NCI-H1092 (cell line): ENCODE results near the gene HS3ST5.
"Not testable (repeated sequence)": the region's sequence is repeated elsewhere in the genome, so short reads cannot be mapped to it uniquely, and the experiment has no call there.

ENCODE experiments used
- DNase-seq: peaks from one replicate; lab custom pipeline; 2025; lab: John Stamatoyannopoulos, UW

HS3ST5 gene

GRCh38 chr6:114334237-114334636 lies 8.6 kb downstream of the HS3ST5 start:
- DNase-seq = no peak

DNA sequence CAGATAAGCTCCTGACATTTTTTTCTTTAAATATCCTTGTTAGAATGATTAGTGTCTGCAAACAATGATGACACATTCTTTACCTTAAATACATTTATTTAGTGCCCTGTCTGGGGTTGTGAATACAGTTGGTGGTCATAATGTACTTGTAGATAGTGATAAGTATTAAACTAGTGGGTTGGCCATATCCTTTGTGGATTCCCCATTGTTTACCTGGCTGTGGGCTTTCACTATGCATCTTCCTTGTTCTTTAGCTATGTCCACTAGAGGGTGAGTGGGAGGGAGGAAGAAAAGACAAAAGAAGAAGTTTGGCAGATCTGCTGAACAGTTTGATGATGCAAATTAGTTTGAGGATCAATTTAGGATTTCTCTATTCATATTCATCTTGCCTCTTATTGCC lies 15.7 kb downstream of the HS3ST5 start:
- no peak for DNase-seq

- no peak for DNase-seq
Observed at GRCh38 chr6:114323784-114324183, 19.0 kb downstream of the HS3ST5 start.

GRCh38 chr6:114319749-114320148 lies 23.1 kb downstream of the HS3ST5 start:
- DNase-seq = no peak

- DNase-seq = no peak
Observed at GRCh38 chr6:114315831-114316595, 26.8 kb downstream of the HS3ST5 start.

DNA sequence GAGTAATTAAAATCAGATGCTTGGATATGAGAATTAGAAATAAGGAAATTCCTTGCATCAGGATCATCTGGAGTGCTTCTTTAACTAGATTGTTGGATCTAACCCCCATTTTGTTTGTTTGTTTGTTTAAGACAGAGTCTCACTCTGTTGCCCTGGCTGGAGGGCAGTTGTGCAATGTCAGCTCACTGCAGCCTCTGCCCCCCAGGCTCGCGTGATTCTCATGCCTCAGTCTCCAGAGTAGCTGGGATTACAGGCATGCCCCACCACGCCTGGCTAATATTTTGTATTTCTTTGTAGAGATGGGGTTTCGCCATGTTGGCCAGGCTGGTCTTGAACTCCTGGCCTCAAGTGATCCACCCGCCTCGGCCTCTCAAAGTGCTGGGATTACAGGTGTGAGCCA lies 29.0 kb downstream of the HS3ST5 start:
- DNase-seq = not testable (repeated sequence)

DNA sequence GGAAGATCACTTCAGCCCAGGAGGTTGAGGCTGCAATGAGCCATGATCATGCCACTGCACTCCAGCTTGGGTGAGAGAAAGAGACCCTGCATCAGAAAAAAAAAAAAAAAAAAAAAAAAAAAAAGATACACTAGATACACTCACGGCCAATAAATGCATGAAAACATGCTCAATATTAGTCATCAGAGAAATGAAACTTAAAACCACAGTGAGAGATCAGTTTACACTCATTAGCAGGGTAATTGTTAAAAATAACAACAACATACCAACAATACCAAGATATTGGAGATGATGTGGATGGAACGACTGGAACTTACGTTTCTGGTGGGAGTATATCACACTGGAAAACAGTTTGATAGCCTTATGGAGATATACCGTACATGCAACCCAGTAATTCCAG lies 29.9 kb downstream of the HS3ST5 start:
- DNase-seq = no peak

GRCh38 chr6:114310053-114310452 lies 32.8 kb downstream of the HS3ST5 start:
- no peak for DNase-seq

GRCh38 chr6:114304304-114304887 lies 38.4 kb downstream of the HS3ST5 start:
- no peak for DNase-seq

- DNase-seq = no peak
Observed at GRCh38 chr6:114301596-114302219, 41.1 kb downstream of the HS3ST5 start.

DNA sequence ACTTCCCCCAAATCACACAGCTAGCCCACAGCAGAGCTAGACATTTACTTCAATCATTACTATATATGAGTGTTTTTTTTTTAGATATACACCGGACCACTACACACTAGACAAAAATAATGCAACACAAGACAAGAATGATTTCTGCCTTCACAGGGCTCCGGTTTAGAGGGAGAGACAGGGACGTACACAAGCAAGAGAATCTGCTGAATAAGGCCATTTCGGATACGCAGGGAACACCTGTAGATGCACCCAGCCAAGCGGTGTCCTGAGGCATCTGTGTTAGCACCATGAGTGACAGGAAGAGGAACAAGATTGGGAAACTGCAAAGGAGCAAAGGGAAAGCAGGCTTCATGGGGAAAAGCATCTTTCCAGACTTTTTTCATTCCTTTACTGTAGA lies 45.7 kb downstream of the HS3ST5 start:
- no peak for DNase-seq

GRCh38 chr6:114292431-114292830 lies 50.4 kb downstream of the HS3ST5 start:
- no peak for DNase-seq

DNA sequence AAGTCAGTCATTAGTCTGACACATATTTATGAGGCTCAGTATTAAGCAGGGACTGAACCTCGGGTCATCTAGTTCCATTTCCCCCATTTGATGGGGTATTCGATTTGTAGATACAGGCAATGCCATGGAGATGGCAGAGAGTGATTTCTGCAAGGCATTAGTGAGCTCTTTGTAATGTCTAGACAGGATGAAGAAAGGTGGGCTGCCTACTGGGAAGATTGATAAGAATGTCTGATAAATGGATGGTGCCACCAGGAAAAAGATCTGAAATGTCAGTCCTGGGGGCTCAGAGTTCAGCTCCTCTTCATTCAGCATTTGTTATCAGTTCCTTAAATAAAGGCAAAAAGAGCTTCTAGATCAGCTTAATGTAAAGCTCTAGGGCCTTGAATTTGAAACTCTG lies 51.4 kb downstream of the HS3ST5 start:
- no peak for DNase-seq

DNA sequence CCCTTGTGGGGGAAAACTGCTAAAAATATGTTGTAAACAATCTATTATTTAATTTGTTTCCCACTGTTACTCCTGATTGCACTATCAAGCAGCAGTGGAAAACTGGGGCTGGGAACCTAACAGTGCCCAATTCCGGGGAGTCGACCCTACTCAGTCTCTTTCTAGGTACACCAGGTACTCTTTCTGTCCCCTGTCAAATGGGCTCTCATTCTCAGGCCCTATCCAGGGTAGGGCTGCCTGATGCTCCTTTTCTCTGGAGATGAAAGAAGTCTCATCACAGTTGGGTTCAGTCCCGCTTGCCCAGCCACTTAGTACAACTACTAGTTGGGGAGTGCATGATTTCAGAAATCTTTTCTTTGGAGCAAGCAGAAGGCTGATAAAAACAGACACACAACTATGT lies 52.0 kb downstream of the HS3ST5 start:
- DNase-seq = no peak

GRCh38 chr6:114288701-114289495 lies 53.9 kb downstream of the HS3ST5 start:
- no peak for DNase-seq

DNA sequence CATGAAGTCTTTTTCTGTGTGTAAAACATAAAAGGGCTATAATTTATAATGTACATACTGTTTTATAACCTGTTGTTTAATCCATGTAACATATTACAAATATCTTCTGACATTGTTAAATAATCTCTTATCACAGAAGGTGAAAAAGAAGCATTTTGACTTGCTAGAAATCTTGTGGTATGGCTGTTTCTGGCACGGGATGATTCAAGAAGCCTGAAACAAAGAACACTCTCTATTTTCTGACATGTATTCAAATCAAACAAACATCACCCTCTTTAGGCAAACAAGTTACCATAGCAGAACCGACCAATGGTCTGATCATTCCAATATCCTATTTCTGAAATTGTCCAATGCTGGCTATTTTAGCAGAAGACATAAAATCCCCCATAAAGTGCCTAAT lies 55.4 kb downstream of the HS3ST5 start:
- DNase-seq = no peak

DNA sequence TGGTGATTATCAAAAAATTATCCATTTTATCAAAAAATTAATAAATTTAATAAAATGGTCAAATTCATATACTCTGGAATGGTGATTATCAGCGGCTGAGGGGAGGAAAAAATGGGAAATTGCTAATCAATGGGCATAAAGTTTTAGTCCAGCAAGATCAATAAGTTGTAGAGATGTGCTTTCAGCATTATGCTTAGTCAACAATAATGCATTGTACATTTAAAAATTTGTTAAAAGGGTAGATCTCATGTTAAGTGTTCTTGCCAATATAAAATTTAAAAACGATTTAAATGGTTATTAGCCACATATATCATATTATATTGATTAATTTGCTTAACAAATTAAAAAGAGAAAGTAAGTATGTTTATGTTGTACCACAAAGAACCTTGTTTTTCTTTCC lies 56.6 kb downstream of the HS3ST5 start:
- DNase-seq = no peak

GRCh38 chr6:114284281-114284680 lies 58.5 kb downstream of the HS3ST5 start:
- no peak for DNase-seq

DNA sequence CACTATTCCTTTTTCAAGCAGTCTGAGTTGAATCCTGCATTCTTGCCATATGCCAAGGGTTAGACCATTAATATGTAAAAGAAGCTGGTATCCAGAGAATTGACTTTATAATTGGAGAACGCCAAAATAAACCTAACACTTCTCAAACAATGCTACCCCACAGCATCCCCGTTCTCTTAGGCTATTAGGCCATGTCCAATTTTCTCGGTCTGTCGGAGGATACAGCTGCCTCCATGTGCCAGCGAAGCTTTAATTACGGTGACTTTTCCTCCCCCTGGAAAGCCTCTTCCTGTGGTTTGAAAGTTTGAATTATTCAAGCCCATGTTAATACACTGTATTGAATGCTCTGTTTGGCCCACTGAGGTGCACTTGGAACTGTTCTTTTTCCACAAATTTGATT lies 60.5 kb downstream of the HS3ST5 start:
- DNase-seq = no peak

- DNase-seq = no peak
Observed at GRCh38 chr6:114281496-114281895, 61.3 kb downstream of the HS3ST5 start.

DNA sequence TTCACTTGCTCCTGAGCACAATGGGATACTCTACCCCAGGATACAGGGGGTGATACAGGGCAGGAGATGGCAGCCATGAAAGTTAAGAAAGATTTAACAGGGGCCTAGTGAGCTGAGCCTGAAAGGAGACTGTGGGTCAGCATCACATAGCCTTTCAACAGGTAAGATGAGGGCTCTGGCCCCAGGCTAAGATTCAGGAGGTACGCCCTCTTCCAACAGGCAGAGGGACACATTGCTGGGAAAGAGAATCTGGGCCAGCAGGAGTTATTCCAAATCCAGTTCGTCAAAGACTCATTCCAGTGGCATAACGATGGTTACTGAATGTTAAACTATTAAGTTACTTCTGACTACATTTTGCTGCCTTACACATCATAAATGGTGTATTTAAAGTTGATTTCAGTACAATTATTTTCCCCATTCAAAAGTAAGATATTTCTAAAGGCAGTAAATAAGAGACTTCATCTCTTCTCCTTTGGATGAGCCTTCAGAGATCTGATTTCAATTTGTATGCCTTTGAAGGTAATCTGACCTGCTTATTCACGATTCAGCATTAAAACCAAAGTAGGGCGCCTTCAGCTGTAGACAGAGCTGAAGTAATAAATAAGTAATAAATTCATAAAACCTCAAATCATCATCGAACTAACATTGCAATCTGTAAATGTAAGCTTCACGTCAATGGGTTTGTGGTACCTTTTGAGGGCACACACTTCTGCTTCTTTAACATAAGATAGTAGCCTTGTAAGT lies 62.4 kb downstream of the HS3ST5 start:
- no peak for DNase-seq

DNA sequence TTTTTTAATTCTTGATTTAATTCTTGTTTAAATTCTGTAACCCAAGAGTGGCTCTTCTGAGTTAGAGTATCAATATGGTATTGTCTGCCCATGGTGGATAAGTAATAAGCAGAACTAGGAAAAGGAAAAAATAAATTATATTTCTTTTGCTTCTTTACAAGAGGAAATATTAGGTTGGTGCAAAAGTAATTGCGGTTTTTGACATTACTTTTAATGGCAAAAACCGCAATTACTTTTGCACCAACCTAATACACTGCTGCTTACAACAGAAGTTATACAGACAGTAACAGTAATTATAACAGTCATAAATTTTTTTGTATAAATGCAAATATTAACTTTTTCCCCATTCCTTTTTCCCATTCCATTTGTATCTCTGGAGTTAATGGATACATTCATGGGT lies 65.6 kb downstream of the HS3ST5 start:
- no peak for DNase-seq
